GM23338 (cell line): Measurements from ENCODE around the gene EPHB1. TPM values are rescaled to one million over a fixed set of nuclear protein-coding genes. Genes with fewer than 3 reads are reported as not detected.

ENCODE experiments used
- ATAC-seq: fragments of 200-7000 bp; cut with Tn5 transposase; 3 replicates; pipeline ENCODE4 v1.9.1; 2020
- DNase-seq: peaks from one replicate; pipeline ENCODE4 v3.0.0-alpha.2; 2015; ENCODE audit warnings: low spot score
- H2AFZ ChIP-seq: fragments of 200-600 bp; sonication (generic); 2 replicates; pipeline ENCODE4 v1.8.0; 2016; ENCODE audit warnings: antibody characterized with exemption, mild to moderate bottlenecking, moderate library complexity
- H3F3A ChIP-seq: fragments of 200-600 bp; sonication (generic); replicated peaks from 2 replicates; pipeline ENCODE4 v1.8.0; 2017; ENCODE audit warnings: antibody characterized with exemption, mixed run types, low read depth
- H3K27ac ChIP-seq: fragments of 200-600 bp; sonication (generic); 2 replicates; pipeline ENCODE4 v1.6.1; 2016; ENCODE audit warnings: low read depth
- H3K27me3 ChIP-seq: fragments of 200-600 bp; sonication (generic); 2 replicates; pipeline ENCODE4 v1.8.0; 2016; ENCODE audit warnings: mild to moderate bottlenecking, mixed run types, moderate library complexity; ENCODE audit not compliant: insufficient read depth
- H3K36me3 ChIP-seq: fragments of 200-600 bp; sonication (generic); 2 replicates; pipeline ENCODE4 v1.8.0; 2016; ENCODE audit warnings: mild to moderate bottlenecking; ENCODE audit not compliant: insufficient read depth
- H3K4me1 ChIP-seq: fragments of 200-600 bp; sonication (generic); 2 replicates; pipeline ENCODE4 v1.8.0; 2016; ENCODE audit warnings: mild to moderate bottlenecking, moderate library complexity; ENCODE audit not compliant: insufficient read depth
- H3K4me2 ChIP-seq: fragments of 200-600 bp; sonication (generic); 2 replicates; pipeline ENCODE4 v1.7.1; 2017; ENCODE audit warnings: mixed run types
- H3K4me3 ChIP-seq: fragments of 200-600 bp; sonication (generic); 2 replicates; pipeline ENCODE4 v1.6.1; 2016; ENCODE audit warnings: mixed run types
- H3K79me2 ChIP-seq: fragments of 200-600 bp; sonication (generic); replicated peaks from 2 replicates; pipeline ENCODE4 v1.8.0; 2017; ENCODE audit warnings: mild to moderate bottlenecking; ENCODE audit not compliant: insufficient read depth
- H3K9me2 ChIP-seq: fragments of 200-600 bp; sonication (generic); 2 replicates; pipeline ENCODE4 v1.8.0; 2017; ENCODE audit not compliant: insufficient read depth
- H4K20me1 ChIP-seq: fragments of 200-600 bp; sonication (generic); replicated peaks from 2 replicates; pipeline ENCODE4 v1.8.0; 2017; ENCODE audit warnings: mild to moderate bottlenecking; ENCODE audit not compliant: insufficient read depth
- H3K27ac Mint-ChIP-seq: 2 replicates; pipeline ENCODE4 v1.8.0; 2020; ENCODE audit warnings: inconsistent platforms, mild to moderate bottlenecking, moderate library complexity, mixed read lengths
- H3K27me3 Mint-ChIP-seq: 3 replicates; pipeline ENCODE4 v1.8.0; 2022; ENCODE audit warnings: low read depth, mild to moderate bottlenecking, moderate library complexity, mixed read lengths, inconsistent platforms; ENCODE audit not compliant: insufficient read depth, poor library complexity
- H3K36me3 Mint-ChIP-seq: 3 replicates; pipeline ENCODE4 v1.8.0; 2021; ENCODE audit warnings: low read depth, mild to moderate bottlenecking, inconsistent platforms, moderate library complexity, mixed read lengths
- H3K4me1 Mint-ChIP-seq: 3 replicates; pipeline ENCODE4 v1.8.0; 2020; ENCODE audit warnings: mild to moderate bottlenecking, inconsistent platforms, mixed read lengths
- H3K4me3 Mint-ChIP-seq: 3 replicates; pipeline ENCODE4 v1.8.0; 2021; ENCODE audit warnings: moderate library complexity, mild to moderate bottlenecking, inconsistent platforms, mixed read lengths
- H3K9me3 Mint-ChIP-seq: 3 replicates; pipeline ENCODE4 v1.8.0; 2020; ENCODE audit warnings: moderate library complexity, mild to moderate bottlenecking, inconsistent platforms, mixed read lengths
- CREB1 ChIP-seq: fragments of 250-450 bp; sonication (Bioruptor Pico); IDR thresholded peaks from 2 replicates; pipeline ENCODE4 v1.5.0; 2020; ENCODE audit warnings: low read depth, mild to moderate bottlenecking, moderate library complexity
- EZH2phosphoT487 ChIP-seq: fragments of 200-600 bp; sonication (generic); IDR thresholded peaks from one replicate; pipeline ENCODE4 v1.8.1; 2018; ENCODE audit warnings: antibody characterized with exemption; ENCODE audit not compliant: unreplicated experiment
- STAT1 ChIP-seq: IDR thresholded peaks from one replicate; pipeline ENCODE4 v1.6.1; 2016; ENCODE audit warnings: antibody characterized with exemption; ENCODE audit not compliant: unreplicated experiment
- ZNF331 ChIP-seq: fragments of 250-450 bp; sonication (Bioruptor Pico); IDR thresholded peaks from 2 replicates; pipeline ENCODE4 v1.5.0; 2020; ENCODE audit warnings: low read depth, mild to moderate bottlenecking, moderate library complexity
- polyA plus RNA-seq: library from polyadenylated mRNA; unstranded; fragments of >200 nt; fragmentation: Nextera tagmentation; extraction: Ambion mirVana; gene quantifications from 2 replicates; pipeline ENCODE4 v1.2.1, GENCODE V29; 2016
- total RNA-seq: library from RNA; depleted of rRNA; stranded (reverse); fragments of >200 nt; shearing (Covaris generic); gene quantifications from 2 replicates; pipeline ENCODE4 v1.2.3, GENCODE V29; 2014
- TF ChIP-seq, protein P1 (sequence below): IDR thresholded peaks from one replicate; pipeline ENCODE4 v1.6.1; 2018; ENCODE audit warnings: antibody characterized with exemption; ENCODE audit not compliant: unreplicated experiment
- TF ChIP-seq, protein P2 (sequence below): fragments of 250-450 bp; sonication (Bioruptor Pico); IDR thresholded peaks from 2 replicates; pipeline ENCODE4 v1.5.0; 2020; ENCODE audit warnings: mild to moderate bottlenecking, moderate library complexity

Gene EPHB1
- total and polyA plus RNA-seq, 2 experiments from 2014 or later, result 2.7 to 5.2 TPM

DNA sequence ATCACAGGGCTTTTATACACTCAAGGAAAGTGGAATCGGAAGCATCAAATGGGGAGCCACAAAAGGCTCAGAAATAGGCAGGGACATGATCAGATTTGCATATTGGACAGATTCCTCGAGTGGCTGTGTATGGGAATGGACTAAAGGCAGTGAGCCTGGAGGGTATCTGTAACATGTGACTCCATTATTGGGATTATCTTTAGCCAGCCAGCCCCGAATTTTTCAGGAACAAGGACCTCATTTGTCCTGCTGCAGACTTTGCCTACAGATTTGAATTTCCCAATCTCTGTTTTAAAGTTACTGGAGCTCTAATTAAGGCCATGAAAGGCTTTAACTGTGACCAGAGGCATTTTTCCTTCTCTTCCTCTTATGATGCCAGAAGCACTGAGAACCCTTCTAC is 26.9 kb upstream of the EPHB1 start:
- H4K20me1 ChIP-seq, result 0 out of 2 replicates have a peak, but pooled peaks cover 4% of the 10 kb centered on the region
- ATAC-seq (no peak), DNase-seq (no peak)
- peaks cover 8% of the 10 kb centered on the region; the same call in 1 of the 2 replicates for H3K9me2 ChIP-seq
- Mint-ChIP-seq H3K4me1 (no peaks in the 10 kb centered on the region), H3K36me3 (no peaks in the 10 kb centered on the region), H3K9me3 (no peaks in the 10 kb centered on the region), H3K27ac (no peak overlapping the region), H3K27me3 (peaks cover 7% of the 10 kb centered on the region), H3K4me3 (no peak overlapping the region)
- H2AFZ ChIP-seq, result no peak overlapping the region
- no peak overlapping the region for H3K27ac ChIP-seq
- no peaks in the 10 kb centered on the region for H3K36me3 ChIP-seq
- H3K4me3 ChIP-seq, result no peak overlapping the region
- H3K27me3 ChIP-seq, result no peaks in the 10 kb centered on the region
- no peak overlapping the region for H3K4me2 ChIP-seq
- no peak for TF ChIP-seq EZH2phosphoT487
- TF ChIP-seq CREB1, result no peak
- TF ChIP-seq ZNF331 (CRISPR knock-in tag), result no peak
- TF ChIP-seq STAT1, result no peak
- TF ChIP-seq, protein P1, sequence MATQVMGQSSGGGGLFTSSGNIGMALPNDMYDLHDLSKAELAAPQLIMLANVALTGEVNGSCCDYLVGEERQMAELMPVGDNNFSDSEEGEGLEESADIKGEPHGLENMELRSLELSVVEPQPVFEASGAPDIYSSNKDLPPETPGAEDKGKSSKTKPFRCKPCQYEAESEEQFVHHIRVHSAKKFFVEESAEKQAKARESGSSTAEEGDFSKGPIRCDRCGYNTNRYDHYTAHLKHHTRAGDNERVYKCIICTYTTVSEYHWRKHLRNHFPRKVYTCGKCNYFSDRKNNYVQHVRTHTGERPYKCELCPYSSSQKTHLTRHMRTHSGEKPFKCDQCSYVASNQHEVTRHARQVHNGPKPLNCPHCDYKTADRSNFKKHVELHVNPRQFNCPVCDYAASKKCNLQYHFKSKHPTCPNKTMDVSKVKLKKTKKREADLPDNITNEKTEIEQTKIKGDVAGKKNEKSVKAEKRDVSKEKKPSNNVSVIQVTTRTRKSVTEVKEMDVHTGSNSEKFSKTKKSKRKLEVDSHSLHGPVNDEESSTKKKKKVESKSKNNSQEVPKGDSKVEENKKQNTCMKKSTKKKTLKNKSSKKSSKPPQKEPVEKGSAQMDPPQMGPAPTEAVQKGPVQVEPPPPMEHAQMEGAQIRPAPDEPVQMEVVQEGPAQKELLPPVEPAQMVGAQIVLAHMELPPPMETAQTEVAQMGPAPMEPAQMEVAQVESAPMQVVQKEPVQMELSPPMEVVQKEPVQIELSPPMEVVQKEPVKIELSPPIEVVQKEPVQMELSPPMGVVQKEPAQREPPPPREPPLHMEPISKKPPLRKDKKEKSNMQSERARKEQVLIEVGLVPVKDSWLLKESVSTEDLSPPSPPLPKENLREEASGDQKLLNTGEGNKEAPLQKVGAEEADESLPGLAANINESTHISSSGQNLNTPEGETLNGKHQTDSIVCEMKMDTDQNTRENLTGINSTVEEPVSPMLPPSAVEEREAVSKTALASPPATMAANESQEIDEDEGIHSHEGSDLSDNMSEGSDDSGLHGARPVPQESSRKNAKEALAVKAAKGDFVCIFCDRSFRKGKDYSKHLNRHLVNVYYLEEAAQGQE, result no peak
- TF ChIP-seq, protein P2, sequence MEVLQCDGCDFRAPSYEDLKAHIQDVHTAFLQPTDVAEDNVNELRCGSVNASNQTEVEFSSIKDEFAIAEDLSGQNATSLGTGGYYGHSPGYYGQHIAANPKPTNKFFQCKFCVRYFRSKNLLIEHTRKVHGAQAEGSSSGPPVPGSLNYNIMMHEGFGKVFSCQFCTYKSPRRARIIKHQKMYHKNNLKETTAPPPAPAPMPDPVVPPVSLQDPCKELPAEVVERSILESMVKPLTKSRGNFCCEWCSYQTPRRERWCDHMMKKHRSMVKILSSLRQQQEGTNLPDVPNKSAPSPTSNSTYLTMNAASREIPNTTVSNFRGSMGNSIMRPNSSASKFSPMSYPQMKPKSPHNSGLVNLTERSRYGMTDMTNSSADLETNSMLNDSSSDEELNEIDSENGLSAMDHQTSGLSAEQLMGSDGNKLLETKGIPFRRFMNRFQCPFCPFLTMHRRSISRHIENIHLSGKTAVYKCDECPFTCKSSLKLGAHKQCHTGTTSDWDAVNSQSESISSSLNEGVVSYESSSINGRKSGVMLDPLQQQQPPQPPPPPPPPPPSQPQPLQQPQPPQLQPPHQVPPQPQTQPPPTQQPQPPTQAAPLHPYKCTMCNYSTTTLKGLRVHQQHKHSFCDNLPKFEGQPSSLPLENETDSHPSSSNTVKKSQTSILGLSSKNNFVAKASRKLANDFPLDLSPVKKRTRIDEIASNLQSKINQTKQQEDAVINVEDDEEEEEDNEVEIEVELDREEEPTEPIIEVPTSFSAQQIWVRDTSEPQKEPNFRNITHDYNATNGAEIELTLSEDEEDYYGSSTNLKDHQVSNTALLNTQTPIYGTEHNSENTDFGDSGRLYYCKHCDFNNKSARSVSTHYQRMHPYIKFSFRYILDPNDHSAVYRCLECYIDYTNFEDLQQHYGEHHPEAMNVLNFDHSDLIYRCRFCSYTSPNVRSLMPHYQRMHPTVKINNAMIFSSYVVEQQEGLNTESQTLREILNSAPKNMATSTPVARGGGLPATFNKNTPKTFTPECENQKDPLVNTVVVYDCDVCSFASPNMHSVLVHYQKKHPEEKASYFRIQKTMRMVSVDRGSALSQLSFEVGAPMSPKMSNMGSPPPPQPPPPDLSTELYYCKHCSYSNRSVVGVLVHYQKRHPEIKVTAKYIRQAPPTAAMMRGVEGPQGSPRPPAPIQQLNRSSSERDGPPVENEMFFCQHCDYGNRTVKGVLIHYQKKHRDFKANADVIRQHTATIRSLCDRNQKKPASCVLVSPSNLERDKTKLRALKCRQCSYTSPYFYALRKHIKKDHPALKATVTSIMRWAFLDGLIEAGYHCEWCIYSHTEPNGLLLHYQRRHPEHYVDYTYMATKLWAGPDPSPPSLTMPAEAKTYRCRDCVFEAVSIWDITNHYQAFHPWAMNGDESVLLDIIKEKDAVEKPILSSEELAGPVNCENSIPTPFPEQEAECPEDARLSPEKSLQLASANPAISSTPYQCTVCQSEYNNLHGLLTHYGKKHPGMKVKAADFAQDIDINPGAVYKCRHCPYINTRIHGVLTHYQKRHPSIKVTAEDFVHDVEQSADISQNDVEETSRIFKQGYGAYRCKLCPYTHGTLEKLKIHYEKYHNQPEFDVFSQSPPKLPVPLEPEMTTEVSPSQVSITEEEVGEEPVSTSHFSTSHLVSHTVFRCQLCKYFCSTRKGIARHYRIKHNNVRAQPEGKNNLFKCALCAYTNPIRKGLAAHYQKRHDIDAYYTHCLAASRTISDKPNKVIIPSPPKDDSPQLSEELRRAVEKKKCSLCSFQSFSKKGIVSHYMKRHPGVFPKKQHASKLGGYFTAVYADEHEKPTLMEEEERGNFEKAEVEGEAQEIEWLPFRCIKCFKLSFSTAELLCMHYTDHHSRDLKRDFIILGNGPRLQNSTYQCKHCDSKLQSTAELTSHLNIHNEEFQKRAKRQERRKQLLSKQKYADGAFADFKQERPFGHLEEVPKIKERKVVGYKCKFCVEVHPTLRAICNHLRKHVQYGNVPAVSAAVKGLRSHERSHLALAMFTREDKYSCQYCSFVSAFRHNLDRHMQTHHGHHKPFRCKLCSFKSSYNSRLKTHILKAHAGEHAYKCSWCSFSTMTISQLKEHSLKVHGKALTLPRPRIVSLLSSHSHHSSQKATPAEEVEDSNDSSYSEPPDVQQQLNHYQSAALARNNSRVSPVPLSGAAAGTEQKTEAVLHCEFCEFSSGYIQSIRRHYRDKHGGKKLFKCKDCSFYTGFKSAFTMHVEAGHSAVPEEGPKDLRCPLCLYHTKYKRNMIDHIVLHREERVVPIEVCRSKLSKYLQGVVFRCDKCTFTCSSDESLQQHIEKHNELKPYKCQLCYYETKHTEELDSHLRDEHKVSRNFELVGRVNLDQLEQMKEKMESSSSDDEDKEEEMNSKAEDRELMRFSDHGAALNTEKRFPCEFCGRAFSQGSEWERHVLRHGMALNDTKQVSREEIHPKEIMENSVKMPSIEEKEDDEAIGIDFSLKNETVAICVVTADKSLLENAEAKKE, result no peak
- H3K79me2 ChIP-seq, result no peaks in the 10 kb centered on the region
- no peaks in the 10 kb centered on the region for H3K4me1 ChIP-seq
- no peaks in the 10 kb centered on the region for H3F3A ChIP-seq
